Fibroblast of lung (primary cell): ENCODE data around the gene ITK.

Experiments
- EZH2 ChIP-seq: IDR thresholded peaks from 2 replicates; pipeline ENCODE4 v1.5.1; 2012; ENCODE audit warnings: low read length, control low read depth, mild to moderate bottlenecking; ENCODE audit errors: missing control alignments
- TF ChIP-seq, protein P1 (sequence below), 2 donors: IDR thresholded peaks in 1 of 2; conservative IDR thresholded peaks in 1 of 2; 1 replicate in 1 of 2; 2 replicates in 1 of 2; pipeline ENCODE4 v1.5.1; 2011 to 2012; ENCODE audit warnings: low read length in 2 of 2, control low read depth in 1 of 2, inconsistent platforms in 1 of 2, low read depth in 1 of 2, mild to moderate bottlenecking in 1 of 2

GRCh38 chr5:157279605-157280239 is 99.1 kb downstream of the ITK start:
- no peak for TF ChIP-seq EZH2
- TF ChIP-seq, protein P1, sequence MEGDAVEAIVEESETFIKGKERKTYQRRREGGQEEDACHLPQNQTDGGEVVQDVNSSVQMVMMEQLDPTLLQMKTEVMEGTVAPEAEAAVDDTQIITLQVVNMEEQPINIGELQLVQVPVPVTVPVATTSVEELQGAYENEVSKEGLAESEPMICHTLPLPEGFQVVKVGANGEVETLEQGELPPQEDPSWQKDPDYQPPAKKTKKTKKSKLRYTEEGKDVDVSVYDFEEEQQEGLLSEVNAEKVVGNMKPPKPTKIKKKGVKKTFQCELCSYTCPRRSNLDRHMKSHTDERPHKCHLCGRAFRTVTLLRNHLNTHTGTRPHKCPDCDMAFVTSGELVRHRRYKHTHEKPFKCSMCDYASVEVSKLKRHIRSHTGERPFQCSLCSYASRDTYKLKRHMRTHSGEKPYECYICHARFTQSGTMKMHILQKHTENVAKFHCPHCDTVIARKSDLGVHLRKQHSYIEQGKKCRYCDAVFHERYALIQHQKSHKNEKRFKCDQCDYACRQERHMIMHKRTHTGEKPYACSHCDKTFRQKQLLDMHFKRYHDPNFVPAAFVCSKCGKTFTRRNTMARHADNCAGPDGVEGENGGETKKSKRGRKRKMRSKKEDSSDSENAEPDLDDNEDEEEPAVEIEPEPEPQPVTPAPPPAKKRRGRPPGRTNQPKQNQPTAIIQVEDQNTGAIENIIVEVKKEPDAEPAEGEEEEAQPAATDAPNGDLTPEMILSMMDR (conservative IDR thresholded peaks at IDR 0.05 in 1 of 2, IDR thresholded peaks at IDR 0.05 in 1 of 2; ENCODE audit: low read depth in 1 of 2, low read length in 2 of 2), result no peak
